Activated naive CD8-positive, alpha-beta T cell treated with anti-CD3 and anti-CD28 coated beads, Interleukin-2, amount 10 ng/mL, durations not matched to agents 7 days and 5 days (primary cell): ENCODE results near the gene CACNB3. TPM values are rescaled to one million over a fixed set of nuclear protein-coding genes. Genes with fewer than 3 reads are reported as not detected.

Source experiments
- ATAC-seq: fragments of 150-1000 bp; cut with Tn5 transposase; one replicate; pipeline ENCODE4 v1.10.0; 2021; ENCODE audit warnings: low read depth, moderate library complexity
- POLR2A ChIA-PET: fragments of 350-600 bp; sonication (Branson Sonifier 250); formaldehyde crosslinking; loops from one replicate; lab custom pipeline; 2021; ENCODE audit warnings: antibody characterized with exemption; lab: Charles Lee
- DNase-seq: peaks from one replicate; pipeline ENCODE4 v3.0.0; 2021
- H3K27ac Mint-ChIP-seq: one replicate; pipeline ENCODE4 v1.8.0; 2022; ENCODE audit warnings: mild to moderate bottlenecking, mixed read lengths
- H3K27me3 Mint-ChIP-seq: one replicate; pipeline ENCODE4 v1.8.0; 2022; ENCODE audit warnings: mild to moderate bottlenecking, moderate library complexity, mixed read lengths
- H3K36me3 Mint-ChIP-seq: one replicate; pipeline ENCODE4 v1.8.0; 2021; ENCODE audit warnings: mild to moderate bottlenecking, mixed read lengths
- H3K4me1 Mint-ChIP-seq: one replicate; pipeline ENCODE4 v1.8.0; 2021; ENCODE audit warnings: mixed read lengths
- H3K4me3 Mint-ChIP-seq: one replicate; pipeline ENCODE4 v1.8.0; 2022; ENCODE audit warnings: mild to moderate bottlenecking, moderate library complexity, mixed read lengths
- H3K9me3 Mint-ChIP-seq: one replicate; pipeline ENCODE4 v1.8.0; 2021; ENCODE audit warnings: mixed read lengths
- total RNA-seq, 2 experiments: library from RNA; stranded (reverse); gene quantifications; one replicate each; pipeline ENCODE4 v1.2.3, GENCODE V29; 2021

CACNB3 gene
- 10 to 100 TPM; 13.4 to 20.0 TPM for total RNA-seq

DNA sequence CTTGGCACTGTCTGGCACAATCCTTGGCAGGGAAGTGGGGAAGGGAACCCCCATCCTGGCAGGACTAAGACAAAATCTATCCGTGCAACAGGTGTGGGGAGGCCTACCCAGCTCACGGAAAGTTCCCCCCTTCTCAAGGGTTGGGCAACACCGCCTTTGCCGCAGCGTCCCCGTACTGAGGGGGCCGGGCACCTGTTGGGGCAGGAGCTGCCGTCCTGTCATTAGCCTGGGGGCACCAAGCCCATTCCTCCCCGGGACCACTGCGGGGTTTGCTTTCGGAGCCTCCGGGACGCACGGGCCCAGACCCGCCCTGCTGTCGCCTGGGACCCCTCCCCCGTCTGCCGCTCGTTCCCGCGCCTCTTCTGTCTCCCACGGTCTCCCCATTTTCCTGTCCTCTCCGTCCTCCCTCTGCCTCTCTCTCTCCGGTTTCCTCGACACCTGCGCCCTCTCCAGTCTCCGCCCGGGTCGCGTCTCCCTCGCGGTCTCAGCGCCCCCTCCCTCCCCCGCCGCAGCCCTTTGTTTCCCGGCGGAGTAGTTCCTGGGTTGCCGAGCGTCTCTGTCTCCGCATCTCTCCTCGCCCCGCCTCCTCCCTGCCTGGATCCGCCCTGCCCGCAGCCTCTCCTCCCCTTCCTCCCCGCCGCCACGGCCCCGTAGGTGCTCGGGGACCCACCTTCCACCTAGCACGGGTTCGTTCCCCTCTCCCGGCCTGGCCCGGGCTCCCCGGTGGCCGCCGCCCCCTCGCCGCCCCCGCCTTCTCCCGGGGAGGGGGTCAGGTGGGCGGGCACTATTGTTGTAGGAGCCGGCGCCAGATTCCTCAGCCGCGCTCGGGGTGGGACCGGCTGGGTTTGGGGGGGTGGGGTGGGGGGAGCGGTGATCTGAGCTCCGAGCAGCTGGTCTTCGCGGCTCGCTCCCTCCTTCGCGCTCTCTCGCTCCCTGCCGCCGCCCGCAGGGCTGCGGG is at the start of gene CACNB3:
CACNB3 (plus strand) TSS at position 624 of the 958 bp plus-strand sequence. CDS start 434 bp downstream, outside the sequence.
- Mint-ChIP-seq H3K36me3 (peaks cover 4% of the 10 kb centered on the region), H3K4me3 (peak within 1 kb of the TSS; percentile 90), H3K9me3 (no peaks in the 10 kb centered on the region), H3K27ac (no peak within 1 kb of the TSS), H3K27me3 (peaks cover 31% of the 10 kb centered on the region), H3K4me1 (peaks cover 22% of the 10 kb centered on the region)
- ATAC-seq (peak; percentile 58), DNase-seq (peak; percentile 82)
- POLR2A ChIA-PET: interaction anchor here (0.7 kb wide), 1 partner anchor 9 kb away, joined by 3 read pairs; no protein-coding TSS in a partner anchor

DNA sequence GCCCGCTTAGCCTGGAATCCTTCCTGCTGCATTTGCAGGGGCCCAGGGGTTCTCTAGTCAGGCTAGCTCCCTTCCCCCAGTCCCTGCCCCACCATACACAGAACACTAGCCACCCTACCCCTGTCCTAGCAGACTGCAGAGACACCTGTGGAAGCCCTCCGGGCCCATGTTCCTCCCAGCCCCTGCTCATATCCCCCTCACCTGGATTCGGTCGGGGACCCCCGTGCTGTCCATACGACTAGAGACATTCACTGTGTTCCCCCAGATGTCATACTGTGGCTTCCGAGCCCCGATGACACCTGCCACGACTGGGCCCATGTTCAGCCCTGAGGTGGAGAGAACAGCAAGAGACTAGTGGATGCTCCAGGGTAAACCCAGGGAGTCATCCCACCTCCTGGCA is 49.6 kb upstream of the CACNB3 start:
- H3K27me3 Mint-ChIP-seq: peaks cover 14% of the 10 kb centered on the region
- ATAC-seq (no peak), DNase-seq (no peak)
- no peaks in the 10 kb centered on the region for H3K36me3 Mint-ChIP-seq
- H3K4me3 Mint-ChIP-seq: no peak overlapping the region
- H3K27ac Mint-ChIP-seq: no peak overlapping the region
- peaks cover 31% of the 10 kb centered on the region for H3K4me1 Mint-ChIP-seq
- no peaks in the 10 kb centered on the region for H3K9me3 Mint-ChIP-seq
- POLR2A ChIA-PET: interaction anchor here (0.5 kb wide), 1 partner anchor 278 kb away, joined by 3 read pairs; no protein-coding TSS in a partner anchor

DNA sequence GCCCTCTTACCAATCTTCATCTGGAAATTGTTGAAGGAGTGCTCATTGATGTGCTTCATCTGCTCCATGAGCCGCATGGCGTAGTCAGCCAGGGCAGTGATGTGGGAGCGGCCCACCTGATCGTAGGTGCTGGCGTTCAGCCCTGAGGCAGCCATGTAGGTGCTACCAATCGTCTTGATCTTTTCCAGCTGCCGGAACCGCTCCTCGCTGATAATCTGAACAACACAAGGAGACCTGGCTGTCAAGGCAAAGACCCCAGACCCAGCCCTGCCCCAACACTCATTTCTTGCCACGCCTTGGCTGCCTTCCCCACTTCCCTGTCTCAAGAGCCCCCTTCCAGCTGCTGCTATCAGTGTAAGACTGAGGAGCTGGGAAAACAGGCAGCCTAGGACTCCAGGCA is 47.5 kb upstream of the CACNB3 start:
- H3K27ac Mint-ChIP-seq: no peak overlapping the region
- peaks cover 8% of the 10 kb centered on the region for H3K27me3 Mint-ChIP-seq
- ATAC-seq (no peak), DNase-seq (no peak)
- POLR2A ChIA-PET: no interaction called here
- no peaks in the 10 kb centered on the region for H3K36me3 Mint-ChIP-seq
- no peaks in the 10 kb centered on the region for H3K9me3 Mint-ChIP-seq
- H3K4me1 Mint-ChIP-seq: peaks cover 19% of the 10 kb centered on the region
- no peak overlapping the region for H3K4me3 Mint-ChIP-seq

DNA sequence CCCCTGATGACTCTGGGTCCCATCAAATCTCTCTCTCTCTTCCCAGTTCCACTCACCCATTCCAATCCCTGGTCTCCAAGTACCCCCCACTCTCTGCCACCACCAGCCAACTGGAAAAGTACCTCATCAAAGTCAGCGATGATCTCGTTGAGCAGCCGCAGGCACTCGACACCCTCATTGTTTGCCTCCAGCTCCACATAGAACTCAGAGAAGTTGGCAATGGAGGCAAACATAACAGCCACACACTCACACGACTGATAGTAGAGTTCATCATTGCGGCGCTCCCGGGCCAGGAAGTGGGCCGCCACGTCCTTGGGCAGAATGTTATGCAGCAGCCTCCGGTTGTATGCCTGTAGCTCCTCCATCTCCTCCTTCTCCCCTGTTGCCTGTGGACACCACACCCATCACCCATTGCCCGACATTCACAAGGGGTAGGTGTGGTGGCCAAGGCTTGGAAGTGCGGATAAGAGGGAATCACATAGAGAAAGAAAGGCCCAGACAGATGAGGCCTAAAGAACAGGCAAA is 46.6 kb upstream of the CACNB3 start:
- Mint-ChIP-seq H3K27me3 (peaks cover 8% of the 10 kb centered on the region), H3K9me3 (no peaks in the 10 kb centered on the region), H3K4me3 (peak overlapping the region; percentile 8), H3K27ac (peak overlapping the region; percentile 23), H3K36me3 (no peaks in the 10 kb centered on the region), H3K4me1 (peaks cover 10% of the 10 kb centered on the region)
- DNase-seq (no peak), ATAC-seq (peak; percentile 40)
- POLR2A ChIA-PET: no interaction called here

DNA sequence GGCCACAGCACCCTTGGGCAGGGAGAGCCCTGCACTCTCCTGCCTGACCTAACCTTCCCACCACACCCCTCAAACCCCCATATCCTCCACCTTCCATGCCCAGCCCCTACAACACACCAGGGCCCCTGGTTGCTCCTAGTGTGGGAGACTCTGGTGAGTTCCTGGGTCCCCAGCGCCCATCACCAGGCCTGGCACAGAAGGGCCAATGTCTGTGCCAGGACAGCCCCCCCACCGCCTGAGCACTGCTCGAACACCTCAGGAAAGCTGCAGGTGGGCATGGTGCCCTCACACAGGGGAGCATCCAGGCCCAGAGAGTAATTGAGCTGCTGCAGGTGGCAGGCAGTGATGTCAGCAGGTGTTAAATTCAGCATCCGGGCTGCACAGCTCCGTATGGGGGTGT is 44.6 kb upstream of the CACNB3 start:
- H3K4me1 Mint-ChIP-seq: peaks cover 7% of the 10 kb centered on the region
- DNase-seq (no peak), ATAC-seq (no peak)
- POLR2A ChIA-PET: no interaction called here
- H3K27ac Mint-ChIP-seq: no peak overlapping the region
- peaks cover 4% of the 10 kb centered on the region for H3K27me3 Mint-ChIP-seq
- H3K4me3 Mint-ChIP-seq: no peak overlapping the region
- no peaks in the 10 kb centered on the region for H3K36me3 Mint-ChIP-seq
- no peaks in the 10 kb centered on the region for H3K9me3 Mint-ChIP-seq

GRCh38 chr12:48774516-48774915 is 43.8 kb upstream of the CACNB3 start:
- Mint-ChIP-seq H3K4me1 (peaks cover 7% of the 10 kb centered on the region), H3K27ac (no peak overlapping the region), H3K4me3 (no peak overlapping the region), H3K27me3 (peaks cover 4% of the 10 kb centered on the region), H3K9me3 (no peaks in the 10 kb centered on the region), H3K36me3 (no peaks in the 10 kb centered on the region)
- no peak for DNase-seq
- POLR2A ChIA-PET: no interaction called here
- ATAC-seq: no peak

DNA sequence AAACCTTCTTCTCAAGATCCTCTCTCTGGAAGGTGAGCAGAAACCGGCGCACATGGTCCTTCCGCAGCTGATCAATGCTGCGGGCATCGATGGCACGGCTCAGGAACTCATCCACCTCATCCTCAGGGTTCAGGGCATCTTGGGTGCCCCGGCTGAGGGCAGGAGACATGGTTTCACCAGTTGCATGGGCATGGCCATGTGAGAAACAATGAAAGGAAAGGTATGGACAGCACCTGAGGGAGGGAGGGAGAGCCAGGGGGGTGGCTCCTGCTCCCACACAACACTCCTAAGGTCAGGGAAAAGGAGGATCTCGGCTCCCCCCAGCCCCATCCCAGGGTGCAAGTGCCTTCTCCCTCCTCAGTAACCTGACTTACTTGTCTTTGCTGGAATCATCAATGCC is 43.0 kb upstream of the CACNB3 start:
- H3K4me3 Mint-ChIP-seq: no peak overlapping the region
- ATAC-seq (no peak), DNase-seq (no peak)
- H3K36me3 Mint-ChIP-seq: no peaks in the 10 kb centered on the region
- POLR2A ChIA-PET: no interaction called here
- H3K27ac Mint-ChIP-seq: no peak overlapping the region
- no peaks in the 10 kb centered on the region for H3K9me3 Mint-ChIP-seq
- peaks cover 7% of the 10 kb centered on the region for H3K4me1 Mint-ChIP-seq
- peaks cover 2% of the 10 kb centered on the region for H3K27me3 Mint-ChIP-seq

DNA sequence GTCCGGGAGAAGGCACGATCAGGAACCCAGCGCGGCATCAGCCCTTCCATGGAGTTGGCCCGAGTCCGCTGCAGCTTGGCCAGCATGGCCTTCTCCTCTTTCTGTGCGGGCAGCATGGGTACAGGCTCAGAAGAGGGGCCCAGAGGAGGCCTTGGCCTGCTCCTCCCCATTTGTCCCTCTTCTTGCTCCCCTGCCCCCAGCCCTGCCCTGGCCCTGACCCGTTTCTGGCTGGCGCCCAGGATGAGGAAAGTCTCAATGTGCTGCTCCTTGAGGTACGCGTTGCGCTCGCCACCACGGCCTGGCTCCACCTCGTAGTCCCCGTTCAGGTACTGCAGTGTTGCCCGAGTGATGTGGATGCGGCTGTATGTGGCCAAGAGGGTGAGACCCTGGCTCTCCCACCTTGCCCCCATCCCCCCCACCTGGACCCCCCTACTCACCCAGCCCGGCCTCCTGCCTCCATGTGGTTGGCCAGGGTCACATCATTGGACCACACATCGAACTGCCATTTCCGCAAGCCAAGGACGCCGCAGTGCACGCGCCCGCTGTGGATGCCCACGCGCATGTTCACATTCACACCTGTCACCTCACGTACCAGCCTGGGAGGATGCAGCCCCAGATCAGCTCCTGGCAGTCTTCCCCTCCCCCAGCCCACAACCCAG is 42.2 kb upstream of the CACNB3 start:
- ATAC-seq (no peak), DNase-seq (no peak)
- Mint-ChIP-seq H3K36me3 (no peaks in the 10 kb centered on the region), H3K9me3 (no peaks in the 10 kb centered on the region), H3K4me3 (no peak overlapping the region), H3K27ac (no peak overlapping the region), H3K4me1 (peaks cover 7% of the 10 kb centered on the region), H3K27me3 (peaks cover 2% of the 10 kb centered on the region)
- POLR2A ChIA-PET: no interaction called here

DNA sequence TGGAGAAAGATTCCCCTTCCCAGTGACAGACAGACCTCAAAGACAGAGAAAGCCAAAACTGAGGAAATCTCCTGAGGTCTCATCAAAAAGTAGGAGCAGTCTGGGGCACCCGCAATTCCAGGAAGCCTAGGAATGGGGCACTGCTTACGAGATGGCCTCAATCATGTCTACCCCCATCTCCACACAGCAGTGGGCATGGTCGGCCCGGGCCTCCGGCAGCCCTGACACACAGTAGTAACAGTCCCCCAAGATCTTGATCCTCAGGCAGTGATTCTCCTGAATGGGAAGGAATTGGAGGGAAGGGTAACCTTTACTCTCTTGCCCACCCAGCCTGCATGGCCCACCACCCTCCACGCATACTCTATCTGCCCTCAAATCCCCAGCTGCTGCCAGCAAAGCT is 41.3 kb upstream of the CACNB3 start:
- no peaks in the 10 kb centered on the region for H3K36me3 Mint-ChIP-seq
- POLR2A ChIA-PET: no interaction called here
- ATAC-seq (no peak), DNase-seq (no peak)
- peaks cover 2% of the 10 kb centered on the region for H3K27me3 Mint-ChIP-seq
- H3K4me3 Mint-ChIP-seq: no peak overlapping the region
- no peaks in the 10 kb centered on the region for H3K9me3 Mint-ChIP-seq
- H3K4me1 Mint-ChIP-seq: no peaks in the 10 kb centered on the region
- H3K27ac Mint-ChIP-seq: no peak overlapping the region

DNA sequence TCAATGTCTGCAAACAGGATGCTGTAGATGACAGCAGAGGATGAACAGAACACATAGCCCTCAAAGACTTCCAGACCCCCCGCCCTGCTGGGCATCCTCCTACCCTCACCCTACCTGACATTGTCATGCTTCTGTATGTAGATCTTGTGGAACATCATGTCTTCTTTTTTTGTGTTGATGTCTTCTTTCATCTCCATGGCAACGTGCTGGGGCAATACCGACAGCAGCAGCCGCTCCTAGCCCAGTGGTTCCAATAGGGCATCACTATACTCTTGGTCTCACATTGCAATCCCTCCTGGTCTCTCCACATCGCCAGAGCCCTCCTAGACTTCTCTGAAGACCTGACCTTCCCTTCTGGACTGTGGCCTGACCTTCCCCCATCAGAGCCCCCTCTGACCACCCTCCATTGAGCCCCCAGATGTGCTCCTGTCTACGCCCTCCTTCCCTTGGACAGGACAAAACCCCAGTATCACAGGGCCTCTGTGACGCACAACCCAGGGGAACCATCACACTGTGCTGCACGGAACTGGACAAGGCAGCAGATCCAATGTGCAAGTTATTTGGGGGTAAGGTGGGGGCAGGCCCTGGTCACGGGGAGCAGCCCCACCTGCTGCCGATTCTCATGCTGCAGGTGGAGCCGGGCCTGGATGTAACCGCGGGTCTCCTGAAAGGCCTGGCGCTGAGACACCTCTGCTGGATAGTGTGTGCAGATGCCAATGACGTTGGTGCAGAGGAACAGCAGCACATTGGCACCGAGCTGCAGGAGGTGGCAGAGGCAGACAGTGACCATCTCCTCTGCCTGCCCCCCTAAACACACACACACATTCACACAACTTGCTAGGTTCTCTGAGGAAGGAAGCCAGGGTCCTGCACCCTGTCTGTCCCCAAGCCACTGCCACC is 40.5 kb upstream of the CACNB3 start:
- Mint-ChIP-seq H3K27ac (no peak overlapping the region), H3K36me3 (no peaks in the 10 kb centered on the region), H3K4me3 (no peak overlapping the region), H3K27me3 (peaks cover 2% of the 10 kb centered on the region), H3K4me1 (no peaks in the 10 kb centered on the region), H3K9me3 (no peaks in the 10 kb centered on the region)
- POLR2A ChIA-PET: no interaction called here
- DNase-seq (no peak), ATAC-seq (no peak)

DNA sequence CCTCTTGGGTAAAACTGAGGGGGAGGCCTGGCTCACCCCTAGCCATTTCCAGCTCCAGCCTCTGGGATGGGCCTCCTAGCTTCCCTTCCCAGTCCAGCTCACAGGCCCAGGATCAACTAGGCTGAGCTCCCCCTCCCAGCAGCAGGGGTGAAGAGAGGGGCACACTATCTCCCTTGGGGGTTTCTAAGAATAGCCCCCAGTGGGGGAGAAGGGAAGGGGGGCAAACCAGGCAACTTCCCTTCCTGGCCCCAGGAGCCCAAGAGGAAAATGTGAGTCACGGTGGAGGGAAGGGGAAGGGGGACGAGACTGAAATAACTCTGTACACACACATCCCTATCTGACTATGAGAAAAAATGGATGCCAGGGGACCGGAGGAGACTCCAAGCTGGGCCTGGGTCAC is 38.4 kb upstream of the CACNB3 start:
- H3K36me3 Mint-ChIP-seq: no peaks in the 10 kb centered on the region

DNA sequence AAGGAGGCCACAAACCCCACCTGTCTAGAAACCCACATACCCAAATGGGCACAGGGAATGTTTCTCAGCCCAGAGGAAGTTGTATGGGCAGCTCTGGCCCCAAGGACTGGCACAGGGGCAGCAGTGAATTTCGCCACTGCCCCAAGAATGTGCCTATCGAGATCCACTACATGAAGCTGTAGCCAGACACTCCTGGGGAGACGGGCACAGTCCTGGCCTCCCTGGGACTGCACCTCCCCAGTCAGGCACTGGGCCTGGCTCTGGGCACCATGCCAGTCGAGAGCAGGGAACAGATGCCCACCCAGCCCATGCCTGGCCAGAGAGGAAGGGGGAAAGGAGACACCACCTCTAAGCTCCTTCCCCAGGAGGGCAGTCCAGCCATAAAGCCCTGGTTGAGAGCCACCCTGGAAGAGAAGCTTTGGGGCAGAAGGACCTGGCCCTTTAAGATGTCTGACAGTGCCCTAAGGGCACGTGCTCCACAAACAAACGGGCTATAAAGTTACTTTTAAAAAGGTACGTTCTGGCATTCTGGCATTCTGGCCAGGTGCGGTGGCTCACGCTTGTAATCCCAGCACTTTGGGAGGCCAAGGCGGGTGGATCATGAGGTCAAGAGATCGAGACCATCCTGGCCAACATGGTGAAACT is 37.8 kb upstream of the CACNB3 start:
- POLR2A ChIA-PET: no interaction called here
- H3K27ac Mint-ChIP-seq: no peak overlapping the region
- no peaks in the 10 kb centered on the region for H3K9me3 Mint-ChIP-seq
- ATAC-seq (no peak), DNase-seq (no peak)
- no peaks in the 10 kb centered on the region for H3K4me1 Mint-ChIP-seq
- no peaks in the 10 kb centered on the region for H3K36me3 Mint-ChIP-seq
- peaks cover 10% of the 10 kb centered on the region for H3K27me3 Mint-ChIP-seq
- H3K4me3 Mint-ChIP-seq: no peak overlapping the region

More for the DNA sequence above, 38.4 kb upstream of the CACNB3 start:
- no peaks in the 10 kb centered on the region for H3K9me3 Mint-ChIP-seq
- peaks cover 5% of the 10 kb centered on the region for H3K27me3 Mint-ChIP-seq
- no peaks in the 10 kb centered on the region for H3K4me1 Mint-ChIP-seq
- H3K27ac Mint-ChIP-seq: no peak overlapping the region
- H3K4me3 Mint-ChIP-seq: no peak overlapping the region
- POLR2A ChIA-PET: no interaction called here
- DNase-seq (no peak), ATAC-seq (no peak)
